WTC11 (cell line): ENCODE data around the gene ANKDD1B.

Source experiments
- PREB ChIP-seq: sonication (generic); formaldehyde crosslinking; IDR thresholded peaks from 2 replicates; pipeline ENCODE4 v1.8.1; 2022; ENCODE audit warnings: mild to moderate bottlenecking, missing genetic modification reagents, moderate library complexity, borderline replicate concordance
- TF ChIP-seq, protein P1 (sequence below): fragments of 200-600 bp; IDR thresholded peaks from 2 replicates; pipeline ENCODE4 v1.8.0; 2022; ENCODE audit warnings: antibody characterized with exemption
- TF ChIP-seq, protein P2 (sequence below): sonication (generic); formaldehyde crosslinking; IDR thresholded peaks from 2 replicates; pipeline ENCODE4 v1.8.0; 2022; ENCODE audit warnings: mild to moderate bottlenecking, missing genetic modification reagents

GRCh38 chr5:75571547-75571946 is 39.7 kb upstream of the ANKDD1B start:
- TF ChIP-seq, protein P1, sequence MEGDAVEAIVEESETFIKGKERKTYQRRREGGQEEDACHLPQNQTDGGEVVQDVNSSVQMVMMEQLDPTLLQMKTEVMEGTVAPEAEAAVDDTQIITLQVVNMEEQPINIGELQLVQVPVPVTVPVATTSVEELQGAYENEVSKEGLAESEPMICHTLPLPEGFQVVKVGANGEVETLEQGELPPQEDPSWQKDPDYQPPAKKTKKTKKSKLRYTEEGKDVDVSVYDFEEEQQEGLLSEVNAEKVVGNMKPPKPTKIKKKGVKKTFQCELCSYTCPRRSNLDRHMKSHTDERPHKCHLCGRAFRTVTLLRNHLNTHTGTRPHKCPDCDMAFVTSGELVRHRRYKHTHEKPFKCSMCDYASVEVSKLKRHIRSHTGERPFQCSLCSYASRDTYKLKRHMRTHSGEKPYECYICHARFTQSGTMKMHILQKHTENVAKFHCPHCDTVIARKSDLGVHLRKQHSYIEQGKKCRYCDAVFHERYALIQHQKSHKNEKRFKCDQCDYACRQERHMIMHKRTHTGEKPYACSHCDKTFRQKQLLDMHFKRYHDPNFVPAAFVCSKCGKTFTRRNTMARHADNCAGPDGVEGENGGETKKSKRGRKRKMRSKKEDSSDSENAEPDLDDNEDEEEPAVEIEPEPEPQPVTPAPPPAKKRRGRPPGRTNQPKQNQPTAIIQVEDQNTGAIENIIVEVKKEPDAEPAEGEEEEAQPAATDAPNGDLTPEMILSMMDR: no peak
- no peak for TF ChIP-seq PREB (CRISPR knock-in tag)
- TF ChIP-seq, protein P2, sequence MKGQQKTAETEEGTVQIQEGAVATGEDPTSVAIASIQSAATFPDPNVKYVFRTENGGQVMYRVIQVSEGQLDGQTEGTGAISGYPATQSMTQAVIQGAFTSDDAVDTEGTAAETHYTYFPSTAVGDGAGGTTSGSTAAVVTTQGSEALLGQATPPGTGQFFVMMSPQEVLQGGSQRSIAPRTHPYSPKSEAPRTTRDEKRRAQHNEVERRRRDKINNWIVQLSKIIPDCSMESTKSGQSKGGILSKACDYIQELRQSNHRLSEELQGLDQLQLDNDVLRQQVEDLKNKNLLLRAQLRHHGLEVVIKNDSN (CRISPR knock-in tag): no peak
